DOHH2 (cell line): ENCODE results near the gene ERG.

Experiments
- H3F3A ChIP-seq: fragments of 200-600 bp; sonication (generic), shearing (Covaris generic); 2 replicates; pipeline ENCODE4 v1.6.0; 2016; ENCODE audit warnings: antibody characterized with exemption, mild to moderate bottlenecking; ENCODE audit not compliant: control insufficient read depth, insufficient read depth
- H3K27ac ChIP-seq: fragments of 200-600 bp; sonication (generic); 2 replicates; pipeline ENCODE4 v1.5.1; 2014; ENCODE audit warnings: low read depth, mild to moderate bottlenecking, low read length, moderate library complexity
- H3K27me3 ChIP-seq: fragments of 200-600 bp; sonication (generic); 2 replicates; pipeline ENCODE4 v1.6.1; 2014; ENCODE audit warnings: mild to moderate bottlenecking, low read length, mixed read lengths; ENCODE audit not compliant: control insufficient read depth
- H3K36me3 ChIP-seq: fragments of 200-600 bp; sonication (generic); 2 replicates; pipeline ENCODE4 v1.6.1; 2014; ENCODE audit warnings: mild to moderate bottlenecking, low read length, moderate library complexity, mixed read lengths; ENCODE audit not compliant: control insufficient read depth
- H3K4me1 ChIP-seq: fragments of 200-600 bp; sonication (generic); 2 replicates; pipeline ENCODE4 v1.6.1; 2014; ENCODE audit warnings: mild to moderate bottlenecking, low read length, mixed read lengths; ENCODE audit not compliant: control insufficient read depth
- H3K4me2 ChIP-seq: fragments of 200-600 bp; sonication (generic); 2 replicates; pipeline ENCODE4 v1.6.0; 2014; ENCODE audit warnings: mild to moderate bottlenecking, low read length, moderate library complexity
- H3K4me3 ChIP-seq: fragments of 200-600 bp; sonication (generic); 2 replicates; pipeline ENCODE4 v1.5.1; 2014; ENCODE audit warnings: mild to moderate bottlenecking, low read length, mixed read lengths
- H3K79me2 ChIP-seq: fragments of 200-600 bp; sonication (generic); 2 replicates; pipeline ENCODE4 v1.6.1; 2014; ENCODE audit warnings: mild to moderate bottlenecking, low read length, mixed read lengths; ENCODE audit not compliant: control insufficient read depth
- H3K9me2 ChIP-seq: fragments of 200-600 bp; sonication (generic); replicated peaks from 2 replicates; pipeline ENCODE4 v1.6.1; 2014; ENCODE audit warnings: mild to moderate bottlenecking, low read length, mixed read lengths; ENCODE audit not compliant: control insufficient read depth
- H3K9me3 ChIP-seq: fragments of 200-600 bp; sonication (generic); 2 replicates; pipeline ENCODE4 v1.6.1; 2014; ENCODE audit warnings: antibody characterized with exemption, low read length, mixed read lengths; ENCODE audit not compliant: control insufficient read depth, insufficient read depth
- H4K20me1 ChIP-seq: fragments of 200-600 bp; sonication (generic); 2 replicates; pipeline ENCODE4 v1.6.0; 2014; ENCODE audit warnings: low read depth, mild to moderate bottlenecking, antibody characterized with exemption, low read length, moderate library complexity; ENCODE audit not compliant: control insufficient read depth, insufficient read depth
- CTCF ChIP-seq: fragments of 200-600 bp; sonication (generic); IDR thresholded peaks from one replicate; pipeline ENCODE4 v1.5.1; 2014; ENCODE audit warnings: antibody characterized with exemption, mild to moderate bottlenecking, low read depth, low read length; ENCODE audit not compliant: poor library complexity, severe bottlenecking
- EZH2phosphoT487 ChIP-seq: fragments of 200-600 bp; sonication (generic); IDR thresholded peaks from 2 replicates; pipeline ENCODE4 v1.6.1; 2017; ENCODE audit warnings: borderline replicate concordance, mild to moderate bottlenecking, antibody characterized with exemption, low read length, moderate library complexity, mixed read lengths

ERG gene

GRCh38 chr21:38359835-38360234, 138.4 kb downstream of the ERG start:
- H3K4me3 ChIP-seq: no peak overlapping the region
- no peaks in the 10 kb centered on the region for H4K20me1 ChIP-seq
- no peak for TF ChIP-seq EZH2phosphoT487
- no peak for TF ChIP-seq CTCF
- no peaks in the 10 kb centered on the region for H3K27me3 ChIP-seq
- H3F3A ChIP-seq: no peaks in the 10 kb centered on the region
- no peak overlapping the region for H3K4me2 ChIP-seq
- H3K9me3 ChIP-seq: no peaks in the 10 kb centered on the region
- H3K27ac ChIP-seq: no peak overlapping the region
- H3K9me2 ChIP-seq: no peaks in the 10 kb centered on the region
- H3K4me1 ChIP-seq: no peaks in the 10 kb centered on the region
- H3K36me3 ChIP-seq: no peaks in the 10 kb centered on the region
- H3K79me2 ChIP-seq: no peaks in the 10 kb centered on the region

GRCh38 chr21:38359090-38359489, 139.2 kb downstream of the ERG start:
- no peaks in the 10 kb centered on the region for H3K9me3 ChIP-seq
- H3K4me3 ChIP-seq: no peak overlapping the region
- no peaks in the 10 kb centered on the region for H3F3A ChIP-seq
- H3K4me1 ChIP-seq: no peaks in the 10 kb centered on the region
- no peaks in the 10 kb centered on the region for H3K79me2 ChIP-seq
- H3K27me3 ChIP-seq: no peaks in the 10 kb centered on the region
- no peaks in the 10 kb centered on the region for H3K9me2 ChIP-seq
- H3K36me3 ChIP-seq: no peaks in the 10 kb centered on the region
- TF ChIP-seq CTCF: no peak
- no peak for TF ChIP-seq EZH2phosphoT487
- no peaks in the 10 kb centered on the region for H4K20me1 ChIP-seq
- no peak overlapping the region for H3K27ac ChIP-seq
- no peak overlapping the region for H3K4me2 ChIP-seq

- Histone ChIP-seq H3K79me2 (no peaks in the 10 kb centered on the region), H3K27me3 (no peaks in the 10 kb centered on the region), H3F3A (no peaks in the 10 kb centered on the region), H3K36me3 (no peaks in the 10 kb centered on the region), H3K4me3 (no peak overlapping the region), H3K9me2 (no peaks in the 10 kb centered on the region), H3K4me1 (no peaks in the 10 kb centered on the region), H4K20me1 (no peaks in the 10 kb centered on the region), H3K27ac (no peak overlapping the region), H3K9me3 (no peaks in the 10 kb centered on the region), H3K4me2 (no peak overlapping the region)
- TF ChIP-seq EZH2phosphoT487: no peak
- no peak for TF ChIP-seq CTCF
These were observed 139.6 kb downstream of the ERG start for GRCh38 chr21:38358666-38359065.

- Histone ChIP-seq H3K9me3 (no peaks in the 10 kb centered on the region), H3K79me2 (no peaks in the 10 kb centered on the region), H3K4me1 (no peaks in the 10 kb centered on the region), H3K4me2 (no peak overlapping the region), H3K4me3 (no peak overlapping the region), H3K9me2 (no peaks in the 10 kb centered on the region), H3K36me3 (no peaks in the 10 kb centered on the region), H3F3A (no peaks in the 10 kb centered on the region), H4K20me1 (no peaks in the 10 kb centered on the region), H3K27ac (no peak overlapping the region), H3K27me3 (no peaks in the 10 kb centered on the region)
- TF ChIP-seq CTCF: no peak
- no peak for TF ChIP-seq EZH2phosphoT487
These were observed 140.2 kb downstream of the ERG start for GRCh38 chr21:38358098-38358497.
